ENCODE measurements around the gene RELL1.

The RELL1 gene

GRCh38 chr4:37599092-37599790 lies 86.9 kb downstream of the RELL1 start:
- DNase-seq (ENCODE audit: low read depth) = no peak

- no peak for DNase-seq (ENCODE audit: low read depth)
These were observed 89.1 kb downstream of the RELL1 start for GRCh38 chr4:37597034-37597433.

- DNase-seq (ENCODE audit: low read depth) = no peak
These were observed 90.1 kb downstream of the RELL1 start for GRCh38 chr4:37595875-37596680.

- DNase-seq (ENCODE audit: low read depth) = no peak
These were observed 92.1 kb downstream of the RELL1 start for GRCh38 chr4:37594099-37594498.

GRCh38 chr4:37591349-37591748 lies 94.8 kb downstream of the RELL1 start:
- no peak for DNase-seq (ENCODE audit: low read depth)

GRCh38 chr4:37590016-37590415 lies 96.2 kb downstream of the RELL1 start:
- DNase-seq (ENCODE audit: low read depth) = no peak

- no peak for DNase-seq (ENCODE audit: low read depth)
These were observed 98.0 kb downstream of the RELL1 start for GRCh38 chr4:37588150-37588549.

- no peak for DNase-seq (ENCODE audit: low read depth)
These were observed 100.0 kb downstream of the RELL1 start for GRCh38 chr4:37586194-37586593.

GRCh38 chr4:37584493-37585060 lies 101.6 kb downstream of the RELL1 start:
- DNase-seq (ENCODE audit: low read depth) = no peak

GRCh38 chr4:37584071-37584470 lies 102.1 kb downstream of the RELL1 start:
- DNase-seq (ENCODE audit: low read depth) = no peak

- DNase-seq (ENCODE audit: low read depth) = no peak
These were observed 112.6 kb downstream of the RELL1 start for GRCh38 chr4:37573566-37573965.

GRCh38 chr4:37568489-37568888 lies 117.7 kb downstream of the RELL1 start:
- DNase-seq (ENCODE audit: low read depth) = no peak

- no peak for DNase-seq (ENCODE audit: low read depth)
These were observed 118.3 kb downstream of the RELL1 start for GRCh38 chr4:37567836-37568235.

- no peak for DNase-seq (ENCODE audit: low read depth)
These were observed 123.6 kb downstream of the RELL1 start for GRCh38 chr4:37562592-37562991.

GRCh38 chr4:37561803-37562207 lies 124.4 kb downstream of the RELL1 start:
- DNase-seq (ENCODE audit: low read depth) = no peak

GRCh38 chr4:37561196-37561802 lies 124.9 kb downstream of the RELL1 start:
- no peak for DNase-seq (ENCODE audit: low read depth)

Measured in activated T-cell treated with anti-CD3 and anti-CD28 coated beads for 1 hour (primary cell).